Trophoblast cell (in vitro differentiated cells and primary cell): ENCODE results near the gene ENKUR.

Experiments used
- DNase-seq, 2 donors: peaks; one replicate each; pipeline ENCODE4 v3.0.0-alpha.2; 2016
- H2AFZ ChIP-seq: 2 replicates; pipeline ENCODE4 v1.6.1; 2013; ENCODE audit warnings: low read length, moderate library complexity, mild to moderate bottlenecking; ENCODE audit not compliant: insufficient read depth, poor library complexity
- H2AK5ac ChIP-seq: 2 replicates; pipeline ENCODE4 v1.6.1; 2013; ENCODE audit warnings: mild to moderate bottlenecking, low read length
- H2BK120ac ChIP-seq: 2 replicates; pipeline ENCODE4 v1.6.1; 2013; ENCODE audit warnings: low read length, mild to moderate bottlenecking, moderate library complexity; ENCODE audit not compliant: insufficient read depth, poor library complexity
- H2BK12ac ChIP-seq: 2 replicates; pipeline ENCODE4 v1.6.1; 2013; ENCODE audit warnings: mild to moderate bottlenecking, low read length, moderate library complexity
- H2BK5ac ChIP-seq: 2 replicates; pipeline ENCODE4 v1.6.1; 2013; ENCODE audit warnings: low read length, low read depth, moderate library complexity, mild to moderate bottlenecking; ENCODE audit not compliant: poor library complexity
- H3K14ac ChIP-seq: 2 replicates; pipeline ENCODE4 v1.6.1; 2013; ENCODE audit warnings: mild to moderate bottlenecking, low read length
- H3K18ac ChIP-seq: 2 replicates; pipeline ENCODE4 v1.6.1; 2013; ENCODE audit warnings: mild to moderate bottlenecking, low read length
- H3K23ac ChIP-seq: 2 replicates; pipeline ENCODE4 v1.6.1; 2013; ENCODE audit warnings: low read length
- H3K27ac ChIP-seq: 2 replicates; pipeline ENCODE4 v1.5.1; 2013; ENCODE audit warnings: low read depth, mild to moderate bottlenecking, inconsistent platforms, low read length, moderate library complexity
- H3K27me3 ChIP-seq: 2 replicates; pipeline ENCODE4 v1.6.1; 2013; ENCODE audit warnings: inconsistent platforms, mild to moderate bottlenecking, low read length, moderate library complexity; ENCODE audit not compliant: insufficient read depth
- H3K36me3 ChIP-seq, 2 experiments: 1 replicate in 1 of 2; 2 replicates in 1 of 2; pipeline ENCODE4 v1.6.1; 2013; ENCODE audit warnings: low read length in 2 of 2, mild to moderate bottlenecking in 2 of 2, moderate library complexity in 1 of 2; ENCODE audit not compliant: insufficient read depth in 2 of 2, control insufficient read depth in 1 of 2
- H3K4ac ChIP-seq: 2 replicates; pipeline ENCODE4 v1.6.1; 2013; ENCODE audit warnings: low read depth, mild to moderate bottlenecking, low read length, moderate library complexity
- H3K4me1 ChIP-seq, 2 experiments: 1 replicate in 1 of 2; 2 replicates in 1 of 2; pipeline ENCODE4 v1.6.1; 2013; ENCODE audit warnings: low read length in 2 of 2, mild to moderate bottlenecking in 2 of 2, moderate library complexity in 1 of 2; ENCODE audit not compliant: insufficient read depth in 2 of 2, control insufficient read depth in 1 of 2
- H3K4me2 ChIP-seq: 2 replicates; pipeline ENCODE4 v1.6.1; 2013; ENCODE audit warnings: inconsistent platforms, mild to moderate bottlenecking, low read length, moderate library complexity
- H3K4me3 ChIP-seq: 2 replicates; pipeline ENCODE4 v1.5.1; 2013; ENCODE audit warnings: mild to moderate bottlenecking, low read depth, low read length, inconsistent platforms
- H3K79me1 ChIP-seq: one replicate; pipeline ENCODE4 v1.6.1; 2013; ENCODE audit warnings: low read length
- H3K79me2 ChIP-seq: 2 replicates; pipeline ENCODE4 v1.6.1; 2013; ENCODE audit warnings: low read length, mild to moderate bottlenecking; ENCODE audit not compliant: control insufficient read depth, insufficient read depth, poor library complexity
- H3K9ac ChIP-seq: 2 replicates; pipeline ENCODE4 v1.6.1; 2013; ENCODE audit warnings: mild to moderate bottlenecking, low read length
- H3K9me3 ChIP-seq: 2 replicates; pipeline ENCODE4 v1.6.1; 2013; ENCODE audit warnings: low read depth, mild to moderate bottlenecking, control low read depth, inconsistent platforms, low read length; ENCODE audit not compliant: insufficient read depth
- H4K12ac ChIP-seq: 2 replicates; pipeline ENCODE4 v1.6.1; 2013; ENCODE audit warnings: low read depth, mild to moderate bottlenecking, low read length, moderate library complexity
- H4K8ac ChIP-seq: 2 replicates; pipeline ENCODE4 v1.6.1; 2013; ENCODE audit warnings: low read depth, mild to moderate bottlenecking, low read length, moderate library complexity
- H4K91ac ChIP-seq: one replicate; pipeline ENCODE4 v1.6.1; 2013; ENCODE audit warnings: low read depth, mild to moderate bottlenecking, low read length, moderate library complexity
- WGBS: extraction: QIAGEN DNeasy Blood & Tissue Kit; methylation state at CpG from one replicate; pipeline ENCODE4 v1.1.7; 2013; ENCODE audit warnings: missing lambda C conversion rate; ENCODE audit not compliant: insufficient read length, insufficient coverage; ENCODE audit errors: extremely low coverage; 5-methylcytosine and 5-hydroxymethylcytosine counted together

ENKUR gene

DNA sequence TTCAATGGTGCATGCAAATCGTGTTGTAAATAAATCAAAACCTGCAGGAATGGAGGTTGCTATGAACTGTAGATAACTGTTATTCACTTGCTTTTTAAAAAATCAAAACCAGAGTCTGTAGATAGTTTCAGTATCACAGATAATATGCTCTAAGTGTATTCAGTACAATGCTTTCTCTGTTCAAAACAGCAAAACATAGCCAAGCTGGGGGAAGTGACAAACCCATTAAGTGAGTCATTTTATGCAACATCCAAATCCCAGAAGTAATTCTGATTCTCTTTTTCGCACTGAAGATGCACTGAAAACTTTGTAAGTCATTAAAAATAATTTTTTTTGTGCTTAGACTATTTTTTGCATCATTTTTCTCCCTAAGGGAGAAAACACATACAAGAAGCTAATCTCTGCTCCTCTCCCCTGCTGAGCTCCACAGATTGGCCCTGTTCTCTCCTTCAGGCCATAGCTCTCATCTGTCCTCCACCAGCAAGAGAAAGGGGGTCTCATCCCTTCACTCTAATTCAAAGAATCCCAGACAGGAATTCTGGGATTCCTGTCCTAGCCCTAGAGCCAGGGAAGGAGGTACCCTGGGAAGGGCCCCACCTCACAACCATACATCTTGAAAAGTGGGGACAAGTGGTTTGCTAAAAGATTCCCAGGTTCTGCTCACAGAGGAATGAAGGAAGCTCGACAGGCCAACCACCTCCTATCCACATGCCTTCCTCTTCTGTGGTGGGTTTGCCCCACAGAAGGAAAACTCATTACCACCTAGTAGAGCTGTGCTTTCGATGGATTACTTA is 68.5 kb downstream of the ENKUR start:
- Histone ChIP-seq H3K14ac (no peak overlapping the region), H3K4me3 (no peak overlapping the region), H3K79me1 (peaks cover 5% of the 10 kb centered on the region), H3K27ac (no peak overlapping the region), H3K4me1 (peaks cover 0 to 9% of the 10 kb centered on the region in 2 experiments), H4K91ac (no peak overlapping the region), H3K27me3 (no peaks in the 10 kb centered on the region), H2BK120ac (no peak overlapping the region), H2BK12ac (no peak overlapping the region), H3K18ac (no peak overlapping the region), H3K9ac (no peak overlapping the region), H3K4ac (no peak overlapping the region), H2AK5ac (no peak overlapping the region), H3K9me3 (no peaks in the 10 kb centered on the region), H2BK5ac (no peak overlapping the region), H3K79me2 (peaks cover 5% of the 10 kb centered on the region), H4K12ac (no peak overlapping the region), H4K8ac (no peak overlapping the region), H3K23ac (no peak overlapping the region), H3K36me3 (no peaks in the 10 kb centered on the region), H3K4me2 (no peak overlapping the region), H2AFZ (no peak overlapping the region)
- no peak for DNase-seq
- WGBS, result no CpG with 5 or more reads among the region's 4 CpGs

DNA sequence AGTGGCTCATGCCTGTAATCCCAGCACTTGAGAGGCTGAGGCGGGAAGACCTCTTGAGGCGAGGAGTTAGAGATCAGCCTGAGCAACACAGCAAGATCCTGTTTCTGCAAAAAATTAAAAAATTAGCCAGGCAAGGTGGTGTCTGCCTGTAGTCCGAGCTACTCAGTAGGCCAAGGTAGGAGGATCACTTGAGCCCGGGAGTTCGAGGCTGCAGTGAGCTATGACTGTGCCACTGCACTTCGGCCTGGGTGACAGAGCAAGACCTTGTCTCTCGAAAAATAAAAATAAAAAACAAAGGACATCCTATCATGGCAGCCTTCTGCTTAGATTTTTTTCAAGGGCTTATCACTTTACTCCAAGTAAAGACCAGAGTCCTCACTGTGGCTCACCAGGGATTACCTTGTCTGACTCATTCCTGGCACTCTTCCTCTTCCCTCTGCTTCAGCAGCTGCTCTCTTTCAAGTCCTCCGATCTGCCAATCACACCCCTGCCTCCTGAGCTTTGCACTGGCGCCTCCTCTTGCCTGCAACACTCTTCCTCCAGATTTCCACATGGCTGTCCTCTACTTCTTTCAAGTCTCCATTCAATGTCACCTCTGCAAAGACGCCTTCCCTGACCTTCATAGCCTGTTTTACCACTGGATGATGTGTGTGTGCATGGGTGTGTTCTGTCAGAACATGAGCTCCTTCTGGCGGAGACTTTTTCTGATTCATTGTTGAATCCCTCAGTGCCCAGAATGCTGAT is 71.3 kb downstream of the ENKUR start:
- Histone ChIP-seq H3K36me3 (no peaks in the 10 kb centered on the region), H3K18ac (no peak overlapping the region), H3K79me1 (no peaks in the 10 kb centered on the region), H3K4me1 (no peaks in the 10 kb centered on the region), H2BK12ac (no peak overlapping the region), H2AFZ (no peak overlapping the region), H4K91ac (no peak overlapping the region), H3K14ac (no peak overlapping the region), H3K9ac (no peak overlapping the region), H3K4me3 (no peak overlapping the region), H4K8ac (no peak overlapping the region), H3K9me3 (no peaks in the 10 kb centered on the region), H2BK5ac (no peak overlapping the region), H3K4ac (no peak overlapping the region), H3K4me2 (no peak overlapping the region), H4K12ac (no peak overlapping the region), H2AK5ac (no peak overlapping the region), H3K23ac (no peak overlapping the region), H3K79me2 (no peaks in the 10 kb centered on the region), H3K27ac (no peak overlapping the region), H3K27me3 (no peaks in the 10 kb centered on the region), H2BK120ac (no peak overlapping the region)
- peak in 1 of 2 donors; percentile 15 for DNase-seq
- WGBS, result no CpG with 5 or more reads among the region's 11 CpGs

- DNase-seq, result no peak
- no peak overlapping the region for H3K4ac ChIP-seq
- H3K79me1 ChIP-seq, result no peaks in the 10 kb centered on the region
- no peak overlapping the region for H3K4me2 ChIP-seq
- H3K4me3 ChIP-seq, result no peak overlapping the region
- no peak overlapping the region for H3K9ac ChIP-seq
- no peaks in the 10 kb centered on the region for H3K4me1 ChIP-seq
- no peaks in the 10 kb centered on the region for H3K9me3 ChIP-seq
- H3K36me3 ChIP-seq, result no peaks in the 10 kb centered on the region
- H2AK5ac ChIP-seq, result no peak overlapping the region
- H3K79me2 ChIP-seq, result no peaks in the 10 kb centered on the region
- WGBS, result no CpG with 5 or more reads among the region's 2 CpGs
- H4K12ac ChIP-seq, result no peak overlapping the region
- H2AFZ ChIP-seq, result no peak overlapping the region
- H3K14ac ChIP-seq, result no peak overlapping the region
- H2BK12ac ChIP-seq, result no peak overlapping the region
- no peak overlapping the region for H2BK120ac ChIP-seq
- H3K27me3 ChIP-seq, result no peaks in the 10 kb centered on the region
- H2BK5ac ChIP-seq, result no peak overlapping the region
- no peak overlapping the region for H4K8ac ChIP-seq
- no peak overlapping the region for H3K18ac ChIP-seq
- no peak overlapping the region for H4K91ac ChIP-seq
- no peak overlapping the region for H3K23ac ChIP-seq
- H3K27ac ChIP-seq, result no peak overlapping the region
Measured at GRCh38 chr10:24938525-24938924, 77.4 kb downstream of the ENKUR start.

DNA sequence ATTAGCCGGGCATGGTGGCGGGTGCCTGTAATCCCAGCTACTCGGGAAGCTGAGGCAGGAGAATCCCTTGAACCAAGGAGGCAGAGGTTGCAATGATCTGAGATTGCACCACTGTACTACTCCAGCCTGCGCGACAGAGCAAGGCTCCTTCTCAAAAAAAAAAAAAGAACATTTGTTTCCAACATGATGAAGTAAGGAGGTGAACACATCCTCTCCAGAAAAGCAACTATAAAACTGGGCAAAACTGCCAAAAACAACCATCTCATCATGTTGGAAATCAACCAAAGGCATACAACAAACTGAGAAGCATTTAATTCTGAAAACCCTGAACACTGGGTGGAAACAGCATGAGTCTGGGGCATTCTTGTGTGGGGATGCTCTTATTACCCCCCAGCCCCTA is 77.9 kb downstream of the ENKUR start:
- no peaks in the 10 kb centered on the region for H3K27me3 ChIP-seq
- H3K9ac ChIP-seq, result no peak overlapping the region
- no peak for DNase-seq

More for the DNA sequence above, 77.9 kb downstream of the ENKUR start:
- Histone ChIP-seq H3K18ac (no peak overlapping the region), H3K79me2 (no peaks in the 10 kb centered on the region), H2BK5ac (no peak overlapping the region), H3K4me1 (no peaks in the 10 kb centered on the region), H4K12ac (no peak overlapping the region), H3K4ac (no peak overlapping the region), H2AFZ (no peak overlapping the region), H2AK5ac (no peak overlapping the region), H2BK120ac (no peak overlapping the region), H3K14ac (no peak overlapping the region), H3K4me3 (no peak overlapping the region), H2BK12ac (no peak overlapping the region), H4K91ac (no peak overlapping the region), H3K27ac (no peak overlapping the region), H3K9me3 (no peaks in the 10 kb centered on the region), H3K36me3 (no peaks in the 10 kb centered on the region), H4K8ac (no peak overlapping the region), H3K79me1 (no peaks in the 10 kb centered on the region), H3K4me2 (no peak overlapping the region), H3K23ac (no peak overlapping the region)
- no CpG with 5 or more reads among the region's 5 CpGs for WGBS
